ENCODE results near the gene HEATR5B.
"Not testable (repeated sequence)": the region's sequence is repeated elsewhere in the genome, so short reads cannot be mapped to it uniquely, and the experiment has no call there.

Gene HEATR5B

DNA sequence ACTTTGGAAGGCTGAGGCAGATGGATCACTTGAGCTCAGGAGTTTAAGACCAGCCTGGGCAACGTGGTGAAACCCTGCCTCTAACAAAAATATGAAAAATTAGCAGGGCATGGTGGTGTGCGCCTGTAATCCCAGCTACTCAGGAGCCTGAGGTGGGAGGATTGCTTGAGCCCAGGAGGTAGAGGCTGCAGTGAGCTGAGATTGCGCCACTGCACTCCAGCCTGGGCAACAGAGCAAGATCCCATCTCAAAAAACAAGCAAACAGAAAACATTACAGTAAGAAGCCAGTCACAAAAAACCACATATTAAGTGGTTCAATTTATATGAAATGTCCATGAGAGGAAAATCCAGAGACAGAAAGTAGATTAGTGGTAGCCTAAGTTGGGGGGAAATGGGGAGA lies 105.2 kb downstream of the HEATR5B start:
- not testable (repeated sequence) for ATAC-seq; H3K4me1 Mint-ChIP-seq; H3K27me3 Mint-ChIP-seq; H3K36me3 Mint-ChIP-seq (ENCODE audit: low read depth); DNase-seq; H3K9me3 Mint-ChIP-seq; H3K4me3 Mint-ChIP-seq
- H3K27ac Mint-ChIP-seq, result peak overlapping the region; percentile 11

DNA sequence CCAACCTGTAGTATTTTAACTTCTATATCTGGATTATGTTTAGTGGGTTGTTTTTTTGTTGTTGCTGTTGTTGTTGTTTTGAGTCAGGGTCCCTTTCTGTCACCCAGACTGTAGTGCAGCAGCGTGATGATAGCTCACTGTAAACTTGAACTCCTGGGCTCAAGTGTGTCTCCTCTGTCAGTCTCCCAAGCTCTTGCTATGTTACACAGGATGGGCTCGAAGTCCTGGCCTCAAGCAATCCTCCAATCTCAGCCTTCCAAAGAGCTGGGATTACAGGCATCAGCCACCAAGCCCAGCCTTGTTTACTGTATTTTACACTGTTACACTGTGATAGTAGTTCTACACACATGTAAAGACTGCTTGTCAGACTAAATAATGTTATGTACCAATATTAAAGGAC lies 108.1 kb downstream of the HEATR5B start:
- Mint-ChIP-seq H3K27me3 (no peaks in the 10 kb centered on the region), H3K27ac (no peak overlapping the region), H3K4me3 (no peak overlapping the region), H3K36me3 (ENCODE audit: low read depth) (peaks cover 9% of the 10 kb centered on the region), H3K4me1 (no peaks in the 10 kb centered on the region), H3K9me3 (peaks cover 7% of the 10 kb centered on the region)
- DNase-seq (no peak), ATAC-seq (no peak)

DNA sequence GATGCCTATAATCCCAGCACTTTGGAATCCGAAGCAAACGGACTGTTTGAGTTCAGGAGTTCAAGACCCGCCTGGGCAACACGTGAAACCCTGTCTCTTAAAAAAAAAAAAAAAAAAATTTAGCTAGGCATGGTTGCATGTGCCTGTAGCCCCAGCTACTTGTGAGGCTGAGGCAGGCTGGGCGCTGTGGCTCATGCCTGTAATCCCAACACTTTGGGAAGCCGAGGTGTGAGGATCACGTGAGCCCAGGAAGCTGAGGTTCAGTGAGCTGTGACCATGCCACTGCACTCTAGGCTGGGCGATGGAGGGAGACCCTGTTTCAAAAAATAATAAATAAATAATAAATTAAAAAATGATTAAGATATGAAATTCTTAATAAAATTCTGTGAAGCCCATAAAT lies 108.9 kb downstream of the HEATR5B start:
- Mint-ChIP-seq H3K27ac (no peak overlapping the region), H3K4me3 (no peak overlapping the region), H3K9me3 (peaks cover 7% of the 10 kb centered on the region), H3K36me3 (ENCODE audit: low read depth) (peaks cover 9% of the 10 kb centered on the region), H3K4me1 (no peaks in the 10 kb centered on the region), H3K27me3 (no peaks in the 10 kb centered on the region)
- DNase-seq (no peak), ATAC-seq (no peak)

DNA sequence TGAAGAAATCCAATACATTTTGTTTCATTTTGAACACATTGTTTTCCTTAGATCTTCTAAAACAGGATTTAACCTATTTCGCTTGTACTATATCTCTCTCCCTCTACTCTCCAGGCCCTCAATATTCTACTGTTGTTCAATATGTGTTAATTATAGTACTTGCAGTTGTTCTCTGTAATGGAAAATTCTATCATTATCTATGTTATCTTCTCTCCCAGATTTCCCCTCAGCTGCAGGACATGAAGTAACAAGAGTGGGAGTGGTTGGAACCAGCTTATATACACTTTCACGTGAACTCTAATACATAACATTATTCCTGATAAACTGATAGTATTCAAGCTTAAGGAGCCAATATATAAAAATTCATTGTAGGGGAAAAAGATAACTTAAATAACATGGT lies 110.9 kb downstream of the HEATR5B start:
- Mint-ChIP-seq H3K9me3 (peaks cover 4% of the 10 kb centered on the region), H3K27me3 (no peaks in the 10 kb centered on the region), H3K4me1 (peaks cover 3% of the 10 kb centered on the region), H3K36me3 (ENCODE audit: low read depth) (peaks cover 4% of the 10 kb centered on the region), H3K27ac (no peak overlapping the region), H3K4me3 (no peak overlapping the region)
- no peak for ATAC-seq
- no peak for DNase-seq

DNA sequence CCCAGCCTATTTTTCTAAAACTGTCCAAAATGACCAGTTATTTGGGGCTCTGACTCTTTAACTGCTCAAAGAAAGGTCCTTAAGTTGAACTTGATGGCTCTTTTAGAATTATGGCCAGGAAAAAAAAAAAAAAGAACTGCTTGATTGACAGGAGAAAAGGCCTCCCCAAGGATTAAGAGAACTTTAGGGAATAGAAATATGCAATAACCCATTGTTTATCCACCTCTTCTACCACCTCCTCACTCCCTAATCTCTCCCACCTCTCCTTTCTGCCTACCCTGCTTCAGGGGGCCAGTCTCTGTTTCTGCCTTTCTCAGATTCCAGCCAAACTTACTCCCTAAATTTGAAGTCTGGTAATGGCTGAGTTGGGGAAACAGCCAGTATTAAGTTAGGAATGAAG lies 112.2 kb downstream of the HEATR5B start:
- ATAC-seq (no peak), DNase-seq (no peak)
- Mint-ChIP-seq H3K4me1 (peaks cover 17% of the 10 kb centered on the region), H3K36me3 (ENCODE audit: low read depth) (no peaks in the 10 kb centered on the region), H3K27me3 (no peaks in the 10 kb centered on the region), H3K9me3 (no peaks in the 10 kb centered on the region), H3K4me3 (no peak overlapping the region), H3K27ac (no peak overlapping the region)

DNA sequence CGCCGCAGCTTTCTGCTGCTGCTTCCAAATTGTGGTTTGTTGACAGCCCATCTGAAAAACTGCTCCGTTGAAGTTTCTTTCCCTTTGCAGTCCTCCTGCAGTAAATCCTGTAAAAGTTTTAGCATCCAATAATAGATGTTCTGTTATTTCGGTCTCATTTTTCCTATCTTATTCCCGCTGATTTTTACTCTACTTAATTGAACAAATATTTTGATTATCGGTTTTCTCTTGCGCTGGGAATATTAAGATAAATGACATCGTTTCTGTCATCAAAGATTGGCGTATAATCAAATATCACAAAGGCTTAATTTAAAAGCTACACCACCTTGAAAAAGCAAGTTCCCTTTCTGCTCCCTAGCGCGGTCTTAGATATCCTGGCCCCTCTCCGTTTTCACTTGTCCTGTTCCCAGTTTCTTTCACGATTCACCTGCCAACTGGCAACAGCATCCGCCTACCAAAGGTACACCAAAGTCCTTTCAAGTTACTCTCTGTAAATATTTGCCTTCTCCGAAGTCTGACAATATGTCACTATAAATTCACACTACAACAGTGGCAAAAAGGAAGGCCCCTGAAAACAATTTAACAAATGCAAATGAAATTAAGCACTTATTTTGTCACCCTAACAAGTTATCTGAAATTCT lies 116.8 kb downstream of the HEATR5B start:
- H3K4me1 Mint-ChIP-seq, result peaks cover 46% of the 10 kb centered on the region

DNA sequence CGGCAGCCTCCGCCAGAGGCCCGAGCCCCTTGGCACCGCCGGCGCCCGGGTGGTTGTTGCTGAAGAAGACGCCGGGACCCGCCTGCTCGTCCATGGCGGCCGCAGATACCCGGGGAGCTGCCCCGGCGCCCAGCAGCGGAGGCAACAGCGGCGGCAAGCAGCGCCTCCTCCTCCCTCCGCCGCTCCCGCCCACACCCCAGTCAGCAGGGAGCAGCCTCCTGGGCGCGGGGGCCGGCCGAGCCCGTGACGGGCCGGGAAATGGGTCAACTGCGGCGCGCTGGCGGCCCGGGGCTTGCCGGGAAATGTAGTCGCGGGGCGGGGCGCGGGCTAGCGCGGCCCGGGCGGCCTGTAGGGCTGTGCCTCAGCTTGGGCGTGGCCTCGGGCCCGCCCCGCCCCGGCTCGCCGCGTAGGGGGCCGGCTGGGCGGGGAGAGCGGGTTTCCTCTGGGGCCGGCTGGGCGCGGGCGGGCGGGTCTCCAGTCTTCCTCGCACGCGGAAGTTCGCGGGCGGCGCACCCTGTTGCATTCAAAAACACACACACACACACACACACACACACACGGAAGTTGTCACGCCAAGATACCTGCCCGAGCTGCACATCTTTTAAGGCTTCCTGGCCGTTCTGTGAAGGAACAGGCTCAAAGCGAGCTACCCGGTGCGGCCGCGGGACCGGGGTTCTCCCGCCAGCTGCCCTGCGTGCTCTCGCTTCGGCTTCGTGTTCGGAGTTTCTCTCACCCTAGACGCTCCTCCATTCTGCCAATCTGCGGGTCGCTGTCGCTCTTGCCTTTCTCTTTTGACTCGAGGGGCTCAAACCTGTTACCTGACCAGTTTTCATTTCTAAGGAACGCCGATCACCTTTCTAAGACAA lies 117.6 kb downstream of the HEATR5B start, which contains the start of gene STRN:
Gene STRN, minus strand, starts transcription at position 167 of the 866 bp plus-strand sequence. Its CDS starts 73 bp downstream, at position 94.
- Mint-ChIP-seq H3K36me3 (ENCODE audit: low read depth) (no peaks in the 10 kb centered on the region), H3K27me3 (no peaks in the 10 kb centered on the region), H3K27ac (peak within 1 kb of the TSS; percentile 90), H3K4me3 (peak within 1 kb of the TSS; percentile 98), H3K9me3 (no peaks in the 10 kb centered on the region), H3K4me1 (peaks cover 48% of the 10 kb centered on the region)
- DNase-seq, result peak; percentile 96
- ATAC-seq, result peak; percentile 98

More for the DNA sequence above, 116.8 kb downstream of the HEATR5B start:
- no peaks in the 10 kb centered on the region for H3K9me3 Mint-ChIP-seq
- H3K4me3 Mint-ChIP-seq, result peak overlapping the region; percentile 89
- no peaks in the 10 kb centered on the region for H3K27me3 Mint-ChIP-seq
- DNase-seq, result no peak
- H3K36me3 Mint-ChIP-seq (ENCODE audit: low read depth), result no peaks in the 10 kb centered on the region
- H3K27ac Mint-ChIP-seq, result peak overlapping the region; percentile 90
- ATAC-seq, result no peak

DNA sequence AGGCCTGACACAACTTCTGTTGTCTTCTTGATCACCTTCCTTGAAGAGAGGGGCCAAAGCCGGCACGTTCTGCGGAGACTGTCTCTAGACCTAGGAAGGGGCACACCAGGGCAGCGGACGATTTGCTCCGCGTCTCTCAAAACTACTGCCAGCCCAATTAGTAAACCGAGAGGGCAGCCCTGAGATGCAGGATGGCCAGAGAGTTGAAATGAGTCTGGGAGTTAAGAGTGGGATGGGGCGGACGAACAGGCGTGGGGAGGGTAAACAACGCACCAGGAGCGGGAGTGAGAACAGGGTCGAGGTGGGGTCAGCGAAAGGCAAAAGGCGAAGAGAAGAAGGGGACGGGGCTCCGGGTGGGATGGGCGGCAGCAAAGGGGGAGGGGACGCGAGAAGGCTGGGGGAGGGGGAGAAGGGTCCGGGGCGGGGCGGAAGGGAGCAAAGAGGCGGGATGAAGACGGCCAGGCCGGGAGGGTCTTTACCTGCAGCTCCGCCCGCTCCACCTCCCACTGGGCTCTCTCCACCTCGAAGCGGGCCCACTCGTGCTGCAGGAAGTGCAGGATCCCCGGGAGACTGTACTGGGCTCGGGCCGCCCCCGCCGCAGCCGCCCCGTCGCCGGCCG lies 118.3 kb downstream of the HEATR5B start:
- Mint-ChIP-seq H3K9me3 (no peaks in the 10 kb centered on the region), H3K27me3 (no peaks in the 10 kb centered on the region), H3K4me1 (peaks cover 48% of the 10 kb centered on the region), H3K36me3 (ENCODE audit: low read depth) (peaks cover 2% of the 10 kb centered on the region), H3K27ac (peak overlapping the region; percentile 87), H3K4me3 (peak overlapping the region; percentile 98)
- DNase-seq, result peak; percentile 51
- peak; percentile 2 for ATAC-seq

DNA sequence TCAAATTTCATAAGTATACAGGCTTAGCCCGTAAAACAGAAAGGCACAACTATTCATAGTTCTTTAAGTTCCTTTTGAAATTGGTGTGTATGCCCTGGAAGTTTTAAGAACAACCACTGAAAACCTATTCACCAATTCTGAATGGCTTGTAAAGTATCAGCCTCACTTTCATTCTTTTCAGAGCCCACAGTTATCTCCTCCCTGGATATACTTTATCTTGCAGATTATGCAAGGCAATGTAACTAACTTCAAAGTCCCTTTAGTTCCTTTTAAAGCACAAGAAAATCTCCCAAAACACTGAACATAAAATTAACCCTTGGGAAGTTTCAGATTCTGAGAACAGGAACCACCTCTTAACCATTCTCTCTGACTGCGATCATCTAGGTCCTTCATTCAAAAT lies 119.0 kb downstream of the HEATR5B start:
- Mint-ChIP-seq H3K4me3 (peak overlapping the region; percentile 98), H3K27ac (no peak overlapping the region), H3K36me3 (ENCODE audit: low read depth) (peaks cover 2% of the 10 kb centered on the region), H3K27me3 (no peaks in the 10 kb centered on the region), H3K4me1 (peaks cover 49% of the 10 kb centered on the region), H3K9me3 (no peaks in the 10 kb centered on the region)
- DNase-seq (no peak), ATAC-seq (no peak)

DNA sequence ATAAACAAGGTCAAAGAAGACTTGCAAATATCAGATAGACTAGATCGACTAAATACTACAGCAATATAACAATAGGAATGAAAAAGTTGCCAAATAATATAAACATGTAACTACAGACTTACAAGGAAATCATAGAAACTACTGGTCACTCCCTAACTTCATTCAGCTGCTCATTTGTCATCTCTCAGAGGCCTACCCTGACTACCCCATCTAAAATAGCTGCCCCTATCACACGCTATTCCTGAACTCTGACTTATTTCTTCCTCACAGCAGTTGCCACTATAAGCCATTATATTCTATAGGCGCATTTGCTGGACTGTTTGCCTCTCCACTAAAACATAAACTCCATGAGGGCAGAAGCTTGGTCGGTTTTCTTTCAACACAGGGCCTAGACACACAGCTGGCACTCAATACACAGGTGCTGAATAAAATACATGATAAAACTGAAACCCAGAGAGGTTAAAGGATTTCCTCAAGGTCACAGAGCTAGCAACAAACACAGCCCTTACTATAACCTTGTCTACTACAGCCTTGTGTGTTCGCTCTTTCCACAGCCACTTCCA lies 119.6 kb downstream of the HEATR5B start:
- peaks cover 2% of the 10 kb centered on the region for H3K36me3 Mint-ChIP-seq (ENCODE audit: low read depth)
- no peak overlapping the region for H3K27ac Mint-ChIP-seq
- no peaks in the 10 kb centered on the region for H3K9me3 Mint-ChIP-seq
- peaks cover 53% of the 10 kb centered on the region for H3K4me1 Mint-ChIP-seq
- no peaks in the 10 kb centered on the region for H3K27me3 Mint-ChIP-seq
- ATAC-seq, result no peak
- peak overlapping the region; percentile 98 for H3K4me3 Mint-ChIP-seq
- no peak for DNase-seq

DNA sequence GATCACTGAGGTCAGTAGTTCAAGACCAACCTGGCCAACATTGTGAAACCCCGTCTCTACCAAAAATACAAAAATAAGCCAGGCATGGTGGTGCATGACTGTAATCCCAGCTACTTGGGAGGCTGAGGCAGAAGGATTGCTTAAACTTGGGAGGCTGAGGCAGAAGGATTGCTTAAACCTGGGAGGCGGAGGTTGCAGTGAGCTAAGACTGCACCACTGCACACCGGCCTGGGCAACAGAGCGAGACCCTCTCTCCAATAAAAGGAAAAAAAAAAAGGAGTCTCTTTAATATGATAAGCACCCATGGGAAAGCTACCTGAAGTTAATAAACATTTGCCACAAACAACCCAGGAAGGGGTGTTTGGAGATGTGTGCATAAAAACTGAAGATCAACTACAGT lies 120.4 kb downstream of the HEATR5B start:
- Mint-ChIP-seq H3K36me3 (ENCODE audit: low read depth) (peaks cover 2% of the 10 kb centered on the region), H3K27me3 (no peaks in the 10 kb centered on the region), H3K4me1 (peaks cover 60% of the 10 kb centered on the region), H3K9me3 (no peaks in the 10 kb centered on the region), H3K27ac (no peak overlapping the region), H3K4me3 (no peak overlapping the region)
- DNase-seq, result no peak
- ATAC-seq, result no peak

DNA sequence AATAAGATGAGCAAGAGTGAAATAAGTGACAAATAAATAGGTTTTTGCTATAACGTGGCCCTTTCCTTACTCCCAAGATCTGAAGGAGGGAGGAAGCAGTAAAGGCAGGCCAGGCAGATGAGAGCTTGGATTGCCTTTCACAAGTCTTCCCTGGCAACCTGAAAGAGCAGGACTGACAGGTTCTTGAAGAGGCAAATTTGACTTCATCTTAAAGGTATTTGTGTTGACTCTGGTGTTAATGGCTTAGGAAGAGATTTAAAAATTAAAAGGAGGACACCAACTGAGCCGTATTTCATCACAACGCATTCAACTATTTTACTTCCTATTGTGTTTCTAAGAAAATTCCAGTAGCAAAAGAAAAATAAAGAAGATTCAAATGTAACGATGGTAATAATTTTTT lies 121.1 kb downstream of the HEATR5B start:
- no peak overlapping the region for H3K4me3 Mint-ChIP-seq
- peaks cover 6% of the 10 kb centered on the region for H3K36me3 Mint-ChIP-seq (ENCODE audit: low read depth)
- no peaks in the 10 kb centered on the region for H3K9me3 Mint-ChIP-seq
- no peaks in the 10 kb centered on the region for H3K27me3 Mint-ChIP-seq
- DNase-seq, result no peak
- no peak overlapping the region for H3K27ac Mint-ChIP-seq
- peaks cover 61% of the 10 kb centered on the region for H3K4me1 Mint-ChIP-seq
- ATAC-seq, result no peak

DNA sequence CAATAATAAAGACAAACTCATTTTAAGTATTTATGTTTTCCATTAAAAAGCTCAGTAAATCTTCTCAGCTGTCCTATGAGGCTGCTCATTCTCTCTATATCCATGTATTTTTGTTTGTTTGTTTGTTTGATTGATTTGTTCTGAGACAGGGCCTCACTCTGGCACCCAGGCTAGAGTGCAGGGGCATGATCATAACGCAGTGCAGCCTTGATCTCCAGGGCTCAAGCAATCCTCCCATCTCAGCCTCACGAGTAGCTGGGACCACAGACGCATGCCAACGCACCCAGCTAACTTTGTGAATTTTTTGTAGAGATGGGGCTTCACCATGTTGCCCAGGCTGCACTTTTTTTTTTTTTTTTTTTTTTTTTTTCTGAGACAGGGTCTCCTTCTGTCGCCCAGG lies 123.4 kb downstream of the HEATR5B start:
- H3K9me3 Mint-ChIP-seq, result no peaks in the 10 kb centered on the region
- peaks cover 54% of the 10 kb centered on the region for H3K4me1 Mint-ChIP-seq
- no peak overlapping the region for H3K27ac Mint-ChIP-seq
- DNase-seq (no peak), ATAC-seq (no peak)
- no peaks in the 10 kb centered on the region for H3K27me3 Mint-ChIP-seq
- peaks cover 7% of the 10 kb centered on the region for H3K36me3 Mint-ChIP-seq (ENCODE audit: low read depth)
- no peak overlapping the region for H3K4me3 Mint-ChIP-seq

DNA sequence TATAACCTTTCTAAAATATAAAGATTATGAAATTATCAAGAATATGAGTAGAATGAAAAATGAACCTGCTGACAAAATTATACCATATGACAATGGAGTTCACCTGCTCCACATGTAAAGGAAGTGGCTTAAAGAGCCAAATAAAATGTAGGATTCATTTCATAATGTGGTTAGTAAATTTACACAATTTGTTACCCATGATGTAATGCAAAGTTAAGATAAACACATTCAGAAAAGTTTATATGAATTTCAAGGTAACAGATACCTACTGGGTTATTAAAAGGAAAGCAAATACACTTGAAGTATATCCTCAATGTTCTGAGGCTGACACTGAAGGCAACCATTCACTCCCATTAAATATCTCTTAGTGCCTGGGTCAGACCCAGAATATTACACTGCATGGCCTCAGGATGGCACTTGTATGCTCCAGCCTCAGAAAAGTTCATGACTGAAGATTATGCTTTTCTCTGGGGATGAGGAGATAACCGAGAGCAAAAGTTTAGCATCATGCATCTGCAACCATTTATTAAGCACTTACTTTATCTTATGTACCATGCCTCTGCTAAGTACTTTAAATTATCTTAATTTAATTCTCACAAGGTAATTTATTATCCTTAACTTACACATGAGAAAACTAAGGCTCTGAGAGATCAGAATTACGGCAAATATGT lies 124.0 kb downstream of the HEATR5B start:
- ATAC-seq (no peak), DNase-seq (no peak)
- Mint-ChIP-seq H3K36me3 (ENCODE audit: low read depth) (peaks cover 7% of the 10 kb centered on the region), H3K27ac (no peak overlapping the region), H3K9me3 (no peaks in the 10 kb centered on the region), H3K4me3 (no peak overlapping the region), H3K27me3 (no peaks in the 10 kb centered on the region), H3K4me1 (peaks cover 51% of the 10 kb centered on the region)

Measured in activated naive CD8-positive, alpha-beta T cell treated with anti-CD3 and anti-CD28 coated beads, Interleukin-2, amount 50 U/mL, for 24 hours (primary cell).